Measurements from ENCODE around the gene ANTXRL. TPM values are rescaled to one million over a fixed set of nuclear protein-coding genes. Genes with fewer than 3 reads are reported as not detected.
"Not testable (repeated sequence)": the region's sequence is repeated elsewhere in the genome, so short reads cannot be mapped to it uniquely, and the experiment has no call there.

Gene ANTXRL
- total RNA-seq, 1 donor from 2014 or later, result not detected

- Histone ChIP-seq H3K36me3 (ENCODE audit: insufficient read depth, low read length) (no peaks in the 10 kb centered on the region), H2AFZ (ENCODE audit: low read depth, low read length) (no peak overlapping the region), H3K9ac (ENCODE audit: low read length) (no peak overlapping the region), H3K4me2 (ENCODE audit: low read length) (no peak overlapping the region), H4K20me1 (ENCODE audit: insufficient read depth, low read length) (no peaks in the 10 kb centered on the region), H3K79me2 (ENCODE audit: insufficient read depth, low read length) (no peaks in the 10 kb centered on the region), H3K4me3 (ENCODE audit: insufficient read depth, low read depth, low read length) (no peak overlapping the region), H3K9me3 (ENCODE audit: insufficient read depth, low read depth, low read length) (no peaks in the 10 kb centered on the region), H3K27ac (ENCODE audit: low read depth, low read length) (no peak overlapping the region), H3K27me3 (ENCODE audit: insufficient read depth, low read length) (peaks cover 2% of the 10 kb centered on the region), H3K4me1 (ENCODE audit: insufficient read depth, low read length) (no peaks in the 10 kb centered on the region)
- peaks cover 40% of the 10 kb centered on the region for H3K27me3 Mint-ChIP-seq (ENCODE audit: low read depth, unreplicated experiment)
- DNase-seq (ENCODE audit: low read depth), result no peak
- TF ChIP-seq CTCF (IDR thresholded peaks at IDR 0.05; ENCODE audit: insufficient read depth, low read depth, low read length) (no peak), EZH2 (IDR thresholded peaks at IDR 0.05; ENCODE audit: insufficient read depth, low read length) (no peak)
- no peaks in the 10 kb centered on the region for H3K9me3 Mint-ChIP-seq (ENCODE audit: unreplicated experiment)
- peak overlapping the region; percentile 50 for H3K27ac Mint-ChIP-seq (ENCODE audit: unreplicated experiment)
- H3K36me3 Mint-ChIP-seq (ENCODE audit: low read depth, unreplicated experiment), result no peaks in the 10 kb centered on the region
- no peak for FAIRE-seq
- no peak overlapping the region for H3K4me3 Mint-ChIP-seq (ENCODE audit: unreplicated experiment)
- no peaks in the 10 kb centered on the region for H3K4me1 Mint-ChIP-seq (ENCODE audit: low read depth, unreplicated experiment)
Observed at GRCh38 chr10:46254467-46254866, 32.3 kb upstream of the ANTXRL start.

DNA sequence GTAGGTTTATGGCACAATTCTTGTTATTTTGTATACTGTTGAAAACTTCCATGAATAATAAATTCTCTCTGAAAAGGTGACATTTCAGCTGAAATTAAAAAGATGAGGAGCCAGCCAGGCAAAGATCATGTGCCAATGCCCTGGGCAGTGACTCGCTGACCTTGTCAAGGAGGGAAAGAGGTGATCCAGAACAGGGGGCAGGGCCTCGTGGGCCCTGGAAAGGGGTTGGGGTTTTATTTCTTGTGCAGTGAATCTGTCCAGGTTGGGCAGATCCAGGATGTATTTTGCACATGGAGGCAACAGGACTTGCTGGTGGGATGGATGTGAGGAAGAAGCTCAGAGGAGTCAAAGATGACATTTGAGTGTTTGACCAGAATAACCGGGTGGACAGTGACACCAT is 31.6 kb upstream of the ANTXRL start:
- H3K27ac Mint-ChIP-seq (ENCODE audit: unreplicated experiment); H3K9me3 ChIP-seq (ENCODE audit: insufficient read depth, low read depth, low read length); H3K4me1 Mint-ChIP-seq (ENCODE audit: low read depth, unreplicated experiment); H3K36me3 ChIP-seq (ENCODE audit: insufficient read depth, low read length); FAIRE-seq; H2AFZ ChIP-seq (ENCODE audit: low read depth, low read length); H3K9me3 Mint-ChIP-seq (ENCODE audit: unreplicated experiment); H4K20me1 ChIP-seq (ENCODE audit: insufficient read depth, low read length); DNase-seq (ENCODE audit: low read depth); H3K4me2 ChIP-seq (ENCODE audit: low read length); H3K9ac ChIP-seq (ENCODE audit: low read length); H3K4me3 Mint-ChIP-seq (ENCODE audit: unreplicated experiment); H3K36me3 Mint-ChIP-seq (ENCODE audit: low read depth, unreplicated experiment); H3K79me2 ChIP-seq (ENCODE audit: insufficient read depth, low read length); H3K4me3 ChIP-seq (ENCODE audit: insufficient read depth, low read depth, low read length); H3K27me3 ChIP-seq (ENCODE audit: insufficient read depth, low read length); H3K27ac ChIP-seq (ENCODE audit: low read depth, low read length); H3K4me1 ChIP-seq (ENCODE audit: insufficient read depth, low read length): not testable (repeated sequence)
- H3K27me3 Mint-ChIP-seq (ENCODE audit: low read depth, unreplicated experiment), result peaks cover 37% of the 10 kb centered on the region

DNA sequence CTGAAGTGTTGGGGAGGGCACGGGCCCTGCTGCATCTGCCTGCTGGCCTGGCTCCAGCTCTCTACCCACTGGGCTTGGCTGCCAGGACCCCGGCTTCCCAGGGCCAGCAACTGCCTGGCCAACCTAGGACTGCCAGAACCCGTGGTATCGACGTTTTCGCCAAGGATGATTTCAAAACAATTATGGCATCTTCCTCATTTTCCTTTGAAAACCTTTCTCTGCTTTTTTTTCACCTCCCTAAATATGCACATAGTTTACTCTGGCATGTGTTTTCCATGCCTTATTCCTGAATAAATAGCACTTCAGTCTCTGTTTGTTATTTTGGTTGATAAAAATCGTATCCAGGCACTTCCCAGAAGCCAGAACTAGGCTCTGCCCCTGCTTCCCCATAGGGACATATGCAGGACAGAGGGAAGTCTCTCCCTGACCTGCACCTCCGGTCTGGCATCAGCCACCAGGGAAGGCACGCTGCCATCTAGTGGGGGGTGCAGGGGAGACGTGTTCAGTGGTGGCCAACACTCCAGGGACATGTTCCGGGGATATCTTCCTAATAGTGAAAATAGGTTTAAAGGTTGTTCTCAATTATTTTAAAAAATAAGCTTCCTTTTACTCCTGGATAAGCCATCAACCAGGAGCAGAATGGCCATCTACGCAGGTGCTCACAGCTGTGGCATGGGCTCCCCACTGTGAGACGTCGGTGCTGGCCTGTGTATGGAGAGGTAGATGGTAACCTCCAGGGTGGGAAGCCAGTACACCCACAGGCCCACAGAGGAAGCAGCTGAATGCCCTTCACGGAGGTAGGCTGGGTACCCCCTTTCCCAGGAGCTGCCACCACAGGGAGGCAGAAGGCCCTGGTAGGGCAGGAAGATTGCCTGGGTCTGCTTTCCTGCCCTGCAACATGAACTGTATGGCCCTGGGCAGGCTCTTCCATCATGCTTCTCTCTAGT is 30.7 kb upstream of the ANTXRL start:
- TF ChIP-seq CTCF (IDR thresholded peaks at IDR 0.05; ENCODE audit: insufficient read depth, low read depth, low read length), result peak; percentile 14
- TF ChIP-seq EZH2 (IDR thresholded peaks at IDR 0.05; ENCODE audit: insufficient read depth, low read length), result no peak
- peak; percentile 9 for DNase-seq (ENCODE audit: low read depth)
- no peak overlapping the region for H3K27ac Mint-ChIP-seq (ENCODE audit: unreplicated experiment)

More for the DNA sequence above, 30.7 kb upstream of the ANTXRL start:
- Histone ChIP-seq H3K9ac (ENCODE audit: low read length) (no peak overlapping the region), H3K4me3 (ENCODE audit: insufficient read depth, low read depth, low read length) (no peak overlapping the region), H3K27me3 (ENCODE audit: insufficient read depth, low read length) (peaks cover 2% of the 10 kb centered on the region), H4K20me1 (ENCODE audit: insufficient read depth, low read length) (no peaks in the 10 kb centered on the region), H3K27ac (ENCODE audit: low read depth, low read length) (no peak overlapping the region), H3K36me3 (ENCODE audit: insufficient read depth, low read length) (no peaks in the 10 kb centered on the region), H2AFZ (ENCODE audit: low read depth, low read length) (no peak overlapping the region), H3K4me2 (ENCODE audit: low read length) (no peak overlapping the region), H3K9me3 (ENCODE audit: insufficient read depth, low read depth, low read length) (no peaks in the 10 kb centered on the region), H3K79me2 (ENCODE audit: insufficient read depth, low read length) (no peaks in the 10 kb centered on the region), H3K4me1 (ENCODE audit: insufficient read depth, low read length) (no peaks in the 10 kb centered on the region)
- Mint-ChIP-seq H3K27me3 (ENCODE audit: low read depth, unreplicated experiment) (peaks cover 29% of the 10 kb centered on the region), H3K4me3 (ENCODE audit: unreplicated experiment) (no peak overlapping the region), H3K9me3 (ENCODE audit: unreplicated experiment) (no peaks in the 10 kb centered on the region), H3K4me1 (ENCODE audit: low read depth, unreplicated experiment) (no peaks in the 10 kb centered on the region), H3K36me3 (ENCODE audit: low read depth, unreplicated experiment) (no peaks in the 10 kb centered on the region)
- no peak for FAIRE-seq

All from astrocyte (in vitro differentiated cells and primary cell).